HepG2 (cell line): ENCODE measurements around the gene NPAS2. TPM values are rescaled to one million over a fixed set of nuclear protein-coding genes. Genes with fewer than 3 reads are reported as not detected.

Source experiments
- ARID2 ChIP-seq: sonication (generic); formaldehyde crosslinking; IDR thresholded peaks from 2 replicates; pipeline ENCODE4 v1.8.1; 2022; ENCODE audit warnings: mild to moderate bottlenecking, missing genetic modification reagents, borderline replicate concordance
- ARID5B ChIP-seq: IDR thresholded peaks from 2 replicates; pipeline ENCODE4 v1.4.0; 2020; ENCODE audit warnings: mild to moderate bottlenecking, missing genetic modification reagents
- CEBPZ ChIP-seq: IDR thresholded peaks from 2 replicates; pipeline ENCODE4 v1.6.1; 2012; ENCODE audit warnings: low read length, improper control_type of control experiment
- CHD2 ChIP-seq: IDR thresholded peaks from 2 replicates; pipeline ENCODE4 v1.6.1; 2011; ENCODE audit warnings: low read depth, low read length, improper control_type of control experiment
- ERF ChIP-seq: IDR thresholded peaks from 2 replicates; pipeline ENCODE4 v1.6.1; 2018; ENCODE audit warnings: missing biosample characterization, missing genetic modification reagents
- FOXA3 ChIP-seq: IDR thresholded peaks from 2 replicates; pipeline ENCODE4 v1.6.1; 2016; ENCODE audit warnings: missing genetic modification reagents, missing compliant biosample characterization
- IRF9 ChIP-seq: sonication (generic); formaldehyde crosslinking; IDR thresholded peaks from 2 replicates; pipeline ENCODE4 v1.8.0; 2022; ENCODE audit warnings: missing genetic modification reagents, mild to moderate bottlenecking, borderline replicate concordance
- MED1 ChIP-seq: sonication (generic); formaldehyde crosslinking; IDR thresholded peaks from 2 replicates; pipeline ENCODE4 v1.4.0; 2020; ENCODE audit warnings: missing genetic modification reagents
- NR2F1 ChIP-seq, 2 experiments: fragments of 450-650 bp in 1 of 2; formaldehyde crosslinking in 1 of 2; IDR thresholded peaks; 2 replicates each; pipeline versions ENCODE4 v1.5.0 to v1.6.1; 2016 to 2020; ENCODE audit warnings: mild to moderate bottlenecking in 1 of 2, missing compliant biosample characterization in 1 of 2, missing genetic modification reagents in 1 of 2, moderate library complexity in 1 of 2
- PATZ1 ChIP-seq: sonication (generic); formaldehyde crosslinking; IDR thresholded peaks from 2 replicates; pipeline ENCODE4 v1.4.0; 2020; ENCODE audit warnings: missing genetic modification reagents
- PHF21A ChIP-seq: sonication (generic); formaldehyde crosslinking; IDR thresholded peaks from 2 replicates; pipeline ENCODE4 v1.5.0; 2020; ENCODE audit warnings: mild to moderate bottlenecking, missing genetic modification reagents
- ZFP41 ChIP-seq: sonication (generic); formaldehyde crosslinking; IDR thresholded peaks from 2 replicates; pipeline ENCODE4 v1.4.0; 2020; ENCODE audit warnings: mild to moderate bottlenecking, missing genetic modification reagents, borderline replicate concordance
- ZNF501 ChIP-seq: sonication (generic); formaldehyde crosslinking; IDR thresholded peaks from 2 replicates; pipeline ENCODE4 v1.5.1; 2020; ENCODE audit warnings: mild to moderate bottlenecking, moderate library complexity, missing genetic modification reagents
- ZNF547 ChIP-seq: sonication (generic); formaldehyde crosslinking; IDR thresholded peaks from 2 replicates; pipeline ENCODE4 v1.5.1; 2020; ENCODE audit warnings: mild to moderate bottlenecking, missing genetic modification reagents
- polyA plus RNA-seq, 8 experiments: library from polyadenylated mRNA; depleted of rRNA in 3 of 8; stranded (reverse) in 7 of 8; unstranded in 1 of 8; fragments of >200 nt; fragmentation: Illumina TruSeq in 4 of 8; extraction: Trizol in 4 of 8; gene quantifications; 2 replicates each; pipeline versions ENCODE4 v1.2.1 to v1.2.3, GENCODE V29; 2011 to 2016; ENCODE audit warnings: low read depth in 4 of 8, missing spikeins in 1 of 8, mixed read lengths in 1 of 8; ENCODE audit not compliant: insufficient read depth in 1 of 8
- total RNA-seq, 5 experiments: library from RNA; depleted of rRNA; stranded (reverse); fragments of >200 nt; fragmentation: Illumina TruSeq; extraction: Trizol; gene quantifications; 2 replicates each; pipeline ENCODE4 v1.2.3, GENCODE V29; 2016; ENCODE audit warnings: low read depth in 1 of 5

The NPAS2 gene
- total and polyA plus RNA-seq, 2 of the 13 experiments (the other 11 are each of a cell fraction or from before 2014, with no cell fraction given), result 14.8 to 37.5 TPM

- TF ChIP-seq ARID5B, result peak; percentile 79
- TF ChIP-seq MED1, result peak; percentile 16; the same call in 1 of the 2 replicates
- TF ChIP-seq CEBPZ, result no peak
- TF ChIP-seq PHF21A (CRISPR knock-in tag), result no peak
- no peak for TF ChIP-seq ZNF547 (CRISPR knock-in tag)
- peak; percentile 47; the same call in 1 of the 2 replicates for TF ChIP-seq PATZ1 (CRISPR knock-in tag)
- no peak for TF ChIP-seq ZFP41
- no peak for TF ChIP-seq ARID2 (CRISPR knock-in tag)
- peak; percentile 55 for TF ChIP-seq FOXA3
- 0 out of 2 replicates have a peak, but pooled peaks have one; percentile 22 for TF ChIP-seq ERF (CRISPR knock-in tag)
- peak in 1 of 2 experiments; percentile 25; a peak in 1 of 4 replicates for TF ChIP-seq NR2F1 (CRISPR knock-in tag; IDR thresholded peaks at IDR 0.05)
- TF ChIP-seq CHD2, result no peak
- TF ChIP-seq IRF9, result no peak
- no peak for TF ChIP-seq ZNF501
These were observed 66.1 kb downstream of the NPAS2 start (continued) for GRCh38 chr2:100886085-100886484.
